Hematopoietic multipotent progenitor cell (in vitro differentiated cells): ENCODE data around the gene VASP. TPM values are rescaled to one million over a fixed set of nuclear protein-coding genes. Genes with fewer than 3 reads are reported as not detected.

ENCODE experiments used
- DNase-seq, 3 donors: peaks; one replicate each; pipeline ENCODE4 v3.0.0-alpha.2; 2011 to 2015; ENCODE audit warnings: low read depth in 2 of 3, low spot score in 2 of 3
- total RNA-seq: library from RNA; depleted of rRNA; stranded (reverse); fragments of >200 nt; gene quantifications from one replicate; pipeline ENCODE4 v1.2.3, GENCODE V29; 2012

VASP gene
- total RNA-seq: 116 TPM

DNA sequence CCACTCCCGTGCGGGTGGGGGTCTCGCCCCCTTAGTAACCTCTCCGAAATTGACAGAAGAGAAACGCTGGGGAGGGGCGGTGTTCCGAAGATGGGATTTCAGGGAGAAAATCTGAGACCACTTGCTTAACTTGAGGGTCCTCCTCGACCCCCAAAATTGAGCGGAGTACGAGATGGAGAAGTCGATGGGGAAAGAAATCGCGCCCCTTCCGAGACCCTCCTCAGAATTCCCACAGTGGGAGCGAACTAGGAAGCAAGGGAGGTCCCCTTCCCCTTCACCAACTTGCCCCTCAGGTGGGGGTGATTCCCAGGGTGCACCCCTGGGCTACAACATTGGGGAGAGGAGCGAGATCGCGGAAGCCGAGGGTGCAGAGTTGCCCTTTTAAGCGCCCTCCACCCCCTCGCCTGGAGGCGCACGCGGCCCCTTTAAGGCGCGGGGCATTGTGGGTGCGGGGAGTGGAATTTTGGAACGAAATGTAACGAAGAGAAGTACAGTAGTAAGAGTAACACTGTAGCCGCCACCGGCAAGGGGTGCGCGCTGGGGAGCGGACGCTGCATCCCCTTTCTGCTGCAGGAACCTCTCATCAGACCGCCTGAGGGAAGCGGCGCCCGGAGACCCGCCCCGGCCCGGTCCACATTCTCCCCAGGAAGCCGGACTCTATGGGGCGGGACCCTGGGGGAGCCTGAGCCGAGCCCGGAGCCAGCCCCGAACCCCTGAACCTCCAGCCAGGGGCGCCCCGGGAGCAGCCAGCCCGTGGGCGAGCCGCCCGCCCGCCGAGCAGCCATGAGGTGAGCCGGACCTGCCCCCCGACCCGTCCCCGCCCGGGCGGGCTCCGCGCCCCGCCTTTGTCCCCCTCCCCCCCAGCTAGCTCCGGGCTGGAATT, at the start of gene VASP:
Gene VASP, plus strand, starts transcription at position 491 of the 883 bp plus-strand sequence. Its CDS starts 293 bp downstream, at position 784.
- peak; percentile 74 to 95 (median 90) for DNase-seq

DNA sequence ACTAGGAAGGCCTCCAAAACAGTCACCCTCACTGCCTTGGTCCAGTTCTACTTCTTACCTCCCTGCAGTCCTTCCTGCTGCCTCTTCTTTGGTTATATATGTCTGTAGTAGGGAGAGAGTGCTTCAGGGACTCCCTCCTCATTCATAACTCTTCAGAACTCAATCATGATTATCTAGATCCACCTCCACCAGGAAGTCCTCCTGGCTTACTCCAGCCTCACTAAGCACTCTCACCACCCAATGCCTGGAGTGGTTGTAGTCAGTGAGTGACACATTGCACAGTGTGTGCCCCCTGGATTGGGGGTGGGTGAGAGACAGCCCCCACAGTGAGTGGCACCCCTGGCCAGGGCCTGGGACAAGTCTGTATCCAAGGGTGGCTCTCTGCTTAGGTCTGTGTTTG, 49.5 kb upstream of the VASP start:
- no peak for DNase-seq

DNA sequence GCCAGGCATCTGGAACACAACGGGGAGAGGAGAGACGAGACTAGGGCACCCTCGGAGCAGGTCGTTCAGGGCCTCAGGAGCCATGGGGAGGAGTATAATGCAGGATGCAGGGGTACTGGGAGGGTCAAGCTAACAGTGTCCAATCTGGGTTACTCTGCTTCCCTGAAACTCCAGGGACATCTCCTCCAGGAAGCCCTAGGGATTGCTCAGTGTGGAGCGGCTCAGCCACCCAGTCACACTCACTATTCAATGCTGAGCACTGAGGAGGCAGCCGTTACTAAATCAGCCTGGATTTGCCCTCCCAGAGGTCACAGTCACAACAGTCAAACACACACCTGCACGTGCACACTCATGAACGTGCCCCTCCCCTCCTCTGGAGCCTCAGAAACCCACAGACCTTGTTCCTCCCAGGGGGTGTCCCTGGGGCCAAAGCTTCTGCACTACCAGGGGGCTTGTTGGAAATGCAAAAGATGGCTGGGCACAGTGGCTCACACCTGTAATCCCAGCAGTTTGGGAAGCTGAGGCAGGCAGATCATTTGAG, 46.4 kb upstream of the VASP start:
- no peak for DNase-seq

DNA sequence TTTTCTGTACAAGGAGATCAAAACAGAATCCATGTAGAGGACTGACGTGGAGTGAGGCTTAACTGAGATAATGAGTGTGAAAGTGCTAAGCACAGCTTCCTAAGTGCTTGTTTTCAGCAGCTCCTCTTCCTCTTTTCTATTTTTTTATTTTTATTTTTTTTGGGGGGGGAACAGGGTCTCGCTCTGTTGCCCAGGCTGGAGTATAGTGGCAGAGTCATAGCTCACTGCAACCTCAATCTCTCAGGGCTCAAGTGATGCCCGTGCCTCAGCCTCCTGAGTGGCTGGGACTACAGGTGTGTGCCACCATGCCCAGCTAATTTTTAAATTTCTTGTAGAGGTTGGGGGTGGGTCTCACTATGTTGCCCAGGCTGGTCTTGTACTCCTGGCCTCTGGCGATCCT, 45.1 kb upstream of the VASP start:
- DNase-seq: no peak

DNA sequence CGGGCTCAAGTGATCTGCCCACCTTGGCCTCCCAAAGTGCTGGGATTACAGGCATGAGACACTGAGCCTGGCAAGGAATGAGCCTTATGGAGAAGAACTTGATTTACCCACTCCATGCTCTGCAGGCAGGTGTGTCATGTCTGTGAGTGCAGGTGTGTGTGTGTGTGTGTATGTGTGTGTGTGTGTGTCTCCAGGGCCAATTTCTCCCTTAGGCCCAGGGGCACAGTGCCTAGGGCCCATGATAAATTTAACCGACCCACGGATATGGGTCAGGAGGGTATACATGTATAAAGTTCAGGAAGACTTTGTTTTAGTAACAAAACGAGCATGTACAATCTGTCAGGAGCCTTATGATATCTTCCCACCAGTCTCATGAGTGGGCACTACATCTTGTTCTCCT, 44.0 kb upstream of the VASP start:
- no peak for DNase-seq

DNA sequence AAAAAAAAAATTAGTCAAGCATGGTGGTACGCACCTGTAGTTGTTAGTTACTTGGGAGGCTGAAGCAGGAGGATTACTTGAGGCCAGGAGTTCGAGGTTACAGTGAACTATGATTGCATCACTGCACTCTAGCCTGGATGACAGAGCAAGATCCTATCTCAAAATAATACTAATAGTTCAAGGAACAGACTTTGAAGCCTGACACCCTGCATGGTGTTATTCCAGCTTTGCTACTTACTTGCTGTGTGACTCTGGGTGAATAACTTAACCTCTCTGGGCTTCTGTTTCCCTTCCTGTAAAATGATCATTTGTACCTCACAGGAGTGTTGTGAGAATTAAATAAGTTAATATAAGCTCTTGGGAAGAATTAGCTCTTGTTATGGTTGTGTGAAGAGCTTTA, 43.0 kb upstream of the VASP start:
- DNase-seq: no peak

DNA sequence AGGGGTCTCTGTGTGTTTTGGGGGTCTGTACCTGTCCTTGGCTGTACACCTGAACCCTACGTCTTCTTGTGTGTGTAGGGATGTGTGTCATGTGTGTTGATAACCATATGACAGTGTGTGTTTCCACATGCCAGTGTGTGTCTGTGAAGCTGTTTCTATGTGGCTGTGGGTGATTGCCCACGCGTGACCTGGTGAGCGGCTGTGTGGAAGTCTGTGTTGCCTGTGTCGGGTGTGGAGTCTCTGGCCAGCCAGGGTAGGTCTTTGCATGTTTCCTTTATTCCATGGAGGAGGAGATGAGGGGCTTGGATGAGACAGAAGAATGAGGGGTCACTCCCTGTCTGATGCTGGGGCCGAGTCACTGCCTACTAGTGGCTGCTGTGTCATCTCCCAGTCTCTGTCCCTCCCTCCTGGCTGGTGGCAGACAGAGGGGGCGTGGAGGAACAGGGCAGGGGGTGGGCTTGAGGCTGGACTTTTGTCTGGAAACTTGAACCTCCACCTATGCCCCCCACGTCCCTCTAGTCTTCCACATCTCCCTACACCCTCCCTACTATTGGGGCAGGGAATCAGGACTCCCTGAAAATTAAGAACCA, 42.3 kb upstream of the VASP start:
- DNase-seq: peak in 1 of 3 donors; percentile 21

DNA sequence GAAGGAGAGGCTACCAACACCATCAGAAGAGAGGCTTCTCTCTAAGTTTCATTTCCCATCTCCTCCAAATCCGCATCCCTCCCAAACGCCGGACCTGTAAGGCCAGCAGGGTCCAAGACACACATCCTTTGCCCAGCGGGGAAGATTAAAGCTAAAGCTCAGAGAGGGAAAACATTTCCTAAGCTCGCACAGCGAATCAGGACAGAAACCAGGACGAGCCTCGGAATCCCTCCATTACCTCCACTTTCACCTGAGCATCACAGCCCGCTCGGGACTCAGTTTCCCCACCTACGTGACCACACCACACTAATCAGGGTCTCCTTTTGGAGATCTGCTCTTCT, 40.2 kb upstream of the VASP start:
- no peak for DNase-seq

DNA sequence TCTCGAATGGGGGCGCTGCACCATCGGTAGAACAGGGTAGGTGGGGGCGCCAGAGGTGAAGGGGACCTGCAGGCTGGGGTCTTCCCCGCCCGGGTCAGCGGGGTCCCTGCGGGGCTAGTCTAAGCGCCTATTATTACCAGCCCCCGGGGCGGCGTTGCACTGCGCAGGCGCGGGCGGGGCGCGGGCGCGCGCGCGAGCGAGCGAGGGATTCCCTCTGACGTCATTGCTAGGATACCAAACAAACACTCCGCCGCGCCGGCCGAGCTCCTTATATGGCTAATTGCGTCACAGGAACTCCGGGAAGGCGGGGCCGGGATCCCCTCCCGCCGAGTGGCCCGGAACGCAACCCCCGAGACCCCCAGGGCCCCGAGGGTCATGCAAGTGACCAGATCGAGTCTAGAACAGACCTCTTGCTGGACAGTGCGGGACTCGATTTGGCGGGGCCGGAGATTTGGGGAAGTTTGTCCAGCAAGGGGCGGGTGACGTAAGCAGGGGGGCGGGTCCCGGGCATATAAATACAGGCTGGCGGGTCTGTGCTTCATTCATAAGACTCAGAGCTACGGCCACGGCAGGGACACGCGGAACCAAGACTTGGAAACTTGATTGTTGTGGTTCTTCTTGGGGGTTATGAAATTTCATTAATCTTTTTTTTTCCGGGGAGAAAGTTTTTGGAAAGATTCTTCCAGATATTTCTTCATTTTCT, 39.7 kb upstream of the VASP start, which contains the start of gene FOSB:
Gene FOSB, plus strand, starts transcription at position 541 of the 703 bp plus-strand sequence. CDS start 591 bp downstream, outside the sequence.
- DNase-seq: peak; percentile 95 to 98 (median 98)

DNA sequence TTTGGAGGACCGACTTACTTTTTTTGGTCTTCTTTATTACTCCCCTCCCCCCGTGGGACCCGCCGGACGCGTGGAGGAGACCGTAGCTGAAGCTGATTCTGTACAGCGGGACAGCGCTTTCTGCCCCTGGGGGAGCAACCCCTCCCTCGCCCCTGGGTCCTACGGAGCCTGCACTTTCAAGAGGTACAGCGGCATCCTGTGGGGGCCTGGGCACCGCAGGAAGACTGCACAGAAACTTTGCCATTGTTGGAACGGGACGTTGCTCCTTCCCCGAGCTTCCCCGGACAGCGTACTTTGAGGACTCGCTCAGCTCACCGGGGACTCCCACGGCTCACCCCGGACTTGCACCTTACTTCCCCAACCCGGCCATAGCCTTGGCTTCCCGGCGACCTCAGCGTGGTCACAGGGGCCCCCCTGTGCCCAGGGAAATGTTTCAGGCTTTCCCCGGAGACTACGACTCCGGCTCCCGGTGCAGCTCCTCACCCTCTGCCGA, 39.1 kb upstream of the VASP start:
- no peak for DNase-seq

DNA sequence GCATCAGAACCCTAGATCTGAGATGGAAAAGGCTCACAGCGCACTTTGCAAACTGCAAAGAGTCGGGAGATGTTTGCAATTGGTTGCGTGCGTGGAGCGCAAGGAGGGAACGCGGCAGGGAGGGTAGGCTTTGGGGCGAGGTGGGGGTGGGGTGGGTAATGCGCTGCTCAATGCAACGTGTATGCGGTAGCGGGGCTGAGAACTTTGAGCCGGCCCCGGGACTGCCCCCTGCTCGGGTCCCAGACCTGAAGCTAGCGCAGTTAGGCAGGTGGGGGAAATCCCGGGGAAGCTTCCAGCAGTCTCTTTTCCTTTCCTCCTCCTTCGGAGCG, 38.5 kb upstream of the VASP start:
- no peak for DNase-seq

DNA sequence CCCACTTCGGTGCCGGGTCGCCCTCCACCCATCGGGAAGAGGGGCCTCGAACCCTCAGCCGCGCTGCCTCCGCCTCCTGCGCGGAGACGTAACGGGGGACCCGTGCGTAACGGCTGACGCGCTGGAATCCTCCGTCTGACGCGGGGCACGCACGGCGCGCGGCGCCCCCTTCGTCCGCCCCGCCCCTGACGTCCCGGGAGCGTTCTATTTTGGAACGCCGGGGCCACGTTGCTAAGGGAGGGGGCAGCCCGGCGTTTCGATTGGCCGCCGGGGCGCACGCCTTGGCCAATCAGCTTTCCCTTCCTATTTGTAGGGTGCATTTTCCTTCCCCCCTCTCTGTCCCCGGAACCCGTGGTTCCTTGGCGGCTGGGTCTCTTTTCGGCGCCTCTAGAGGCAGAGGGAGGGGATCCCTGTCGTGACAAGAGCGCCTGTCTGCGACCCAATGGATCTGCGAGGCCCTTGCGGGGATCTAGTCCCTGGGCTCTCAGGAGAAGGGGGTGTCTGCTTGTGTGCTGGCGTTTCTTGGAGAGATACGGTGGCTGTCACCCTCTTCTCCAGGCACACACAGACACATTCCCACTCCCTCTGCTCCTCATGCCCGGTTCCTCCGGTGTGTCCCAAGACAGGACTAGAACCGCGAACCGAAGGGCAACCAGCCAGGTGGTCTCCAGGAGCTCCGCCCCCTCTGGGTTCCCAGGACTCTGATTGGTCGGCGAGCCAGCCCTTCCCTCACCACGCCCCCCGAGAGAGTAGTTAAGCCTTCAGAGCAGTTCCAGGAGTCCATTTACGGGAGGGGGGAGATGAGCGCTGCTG, 37.9 kb upstream of the VASP start:
- DNase-seq: peak in 2 of 3 donors; percentile 84 to 93

DNA sequence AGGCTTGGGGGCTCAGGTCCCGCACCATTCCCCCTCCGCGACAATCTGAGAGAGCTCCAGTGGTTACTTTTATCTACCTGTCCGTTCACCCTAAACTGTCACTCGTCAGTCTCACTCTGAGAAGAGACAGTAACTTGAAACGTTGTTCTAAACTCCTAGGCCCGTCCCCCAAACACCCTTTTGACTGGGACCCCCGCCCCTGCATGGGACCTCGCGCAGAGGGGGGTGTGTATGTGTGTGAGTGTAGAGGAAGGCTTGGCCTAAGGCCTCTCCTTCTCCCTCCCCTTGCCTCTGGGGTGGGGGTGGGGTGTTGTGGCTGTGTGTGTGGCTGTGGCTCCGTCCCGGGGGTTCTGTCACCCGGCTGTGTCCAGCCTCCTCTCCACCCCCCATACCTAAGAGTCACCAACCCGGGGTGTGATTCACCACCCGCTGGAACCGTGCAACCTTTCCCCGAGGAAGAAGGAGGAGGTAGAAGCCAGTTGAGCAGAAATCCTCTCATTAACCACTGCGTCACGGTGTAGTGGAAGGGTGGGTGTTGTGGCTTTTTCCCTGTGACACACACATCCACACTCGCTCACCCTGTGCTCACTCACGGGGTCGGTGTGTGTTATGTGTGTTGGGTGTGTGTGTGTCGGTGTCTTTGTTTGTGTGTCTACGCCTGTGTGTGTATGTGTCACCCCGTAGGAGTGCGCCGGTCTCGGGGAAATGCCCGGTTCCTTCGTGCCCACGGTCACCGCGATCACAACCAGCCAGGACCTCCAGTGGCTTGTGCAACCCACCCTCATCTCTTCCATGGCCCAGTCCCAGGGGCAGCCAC, 37.1 kb upstream of the VASP start:
- peak in 1 of 3 donors; percentile 47 for DNase-seq

DNA sequence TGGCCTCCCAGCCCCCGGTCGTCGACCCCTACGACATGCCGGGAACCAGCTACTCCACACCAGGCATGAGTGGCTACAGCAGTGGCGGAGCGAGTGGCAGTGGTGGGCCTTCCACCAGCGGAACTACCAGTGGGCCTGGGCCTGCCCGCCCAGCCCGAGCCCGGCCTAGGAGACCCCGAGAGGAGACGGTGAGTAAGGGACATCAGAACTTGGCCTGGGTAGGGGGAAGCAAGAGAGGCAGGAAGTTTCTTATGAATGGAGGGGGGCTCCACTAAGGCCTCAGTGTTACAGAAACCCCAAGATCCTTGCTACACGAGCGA, 36.6 kb upstream of the VASP start:
- no peak for DNase-seq

DNA sequence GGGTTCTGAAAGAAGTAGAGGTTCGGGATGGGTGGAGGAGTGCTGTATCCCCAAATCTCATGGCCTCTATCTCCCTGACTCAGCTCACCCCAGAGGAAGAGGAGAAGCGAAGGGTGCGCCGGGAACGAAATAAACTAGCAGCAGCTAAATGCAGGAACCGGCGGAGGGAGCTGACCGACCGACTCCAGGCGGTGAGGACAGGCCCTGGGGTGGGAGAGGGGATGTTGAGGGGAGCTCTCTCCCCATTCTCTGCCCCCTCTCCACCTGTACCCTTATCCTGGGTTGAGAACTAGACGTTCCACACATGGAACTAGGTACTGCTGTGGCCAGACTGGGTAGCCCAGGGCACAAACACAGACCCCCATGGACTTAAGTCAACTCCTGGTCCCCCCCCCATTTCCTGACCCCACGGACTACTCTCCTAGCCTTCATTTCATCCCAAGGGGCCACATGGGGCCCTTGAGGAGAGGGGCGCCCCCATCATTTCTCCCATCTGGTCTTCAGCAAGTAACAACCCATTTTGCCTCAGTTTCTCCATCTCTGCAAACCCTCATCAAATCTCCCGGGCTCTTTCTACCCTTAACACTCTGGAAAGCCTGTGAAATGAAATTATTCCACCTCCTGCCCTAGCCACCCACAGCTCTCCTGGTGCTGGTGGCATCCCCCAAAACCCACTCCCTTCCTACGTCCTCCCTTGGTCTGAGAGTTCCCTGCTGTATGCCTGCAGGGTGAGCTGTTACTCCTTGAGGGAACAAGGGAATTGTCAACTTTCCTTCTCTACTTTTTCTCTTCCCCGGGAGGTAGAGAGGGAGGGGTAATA, 36.0 kb upstream of the VASP start:
- DNase-seq: no peak

DNA sequence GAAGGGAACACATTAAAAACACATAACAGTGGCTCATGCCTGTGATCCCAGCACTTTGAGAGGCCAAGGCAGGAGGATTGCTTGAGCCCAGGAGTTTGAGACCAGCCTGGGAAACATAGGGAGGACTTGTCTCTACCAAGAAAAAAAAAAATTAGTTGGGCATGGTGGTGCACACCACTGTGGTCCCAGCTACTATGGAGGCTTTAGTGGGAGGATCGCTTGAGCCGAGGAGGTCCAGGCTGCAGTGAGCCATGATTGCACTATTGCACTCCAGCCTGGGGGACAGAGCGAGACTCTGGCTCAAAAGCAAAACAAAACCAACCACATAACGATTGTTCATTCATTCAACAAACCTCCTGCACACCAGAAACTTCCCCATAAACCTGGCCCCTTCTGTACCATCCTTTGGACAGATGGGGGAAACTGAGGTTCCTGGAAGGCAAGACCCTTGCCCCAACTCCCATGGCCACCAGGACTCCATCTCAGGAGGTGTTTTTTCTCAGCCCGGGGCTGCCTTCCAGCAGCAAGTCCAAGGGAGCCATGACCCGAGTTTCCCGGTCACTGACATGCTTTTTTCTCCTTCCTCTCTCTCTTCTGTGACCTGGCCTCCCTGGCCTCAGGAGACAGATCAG, 35.2 kb upstream of the VASP start:
- peak in 1 of 3 donors; percentile 35 for DNase-seq

DNA sequence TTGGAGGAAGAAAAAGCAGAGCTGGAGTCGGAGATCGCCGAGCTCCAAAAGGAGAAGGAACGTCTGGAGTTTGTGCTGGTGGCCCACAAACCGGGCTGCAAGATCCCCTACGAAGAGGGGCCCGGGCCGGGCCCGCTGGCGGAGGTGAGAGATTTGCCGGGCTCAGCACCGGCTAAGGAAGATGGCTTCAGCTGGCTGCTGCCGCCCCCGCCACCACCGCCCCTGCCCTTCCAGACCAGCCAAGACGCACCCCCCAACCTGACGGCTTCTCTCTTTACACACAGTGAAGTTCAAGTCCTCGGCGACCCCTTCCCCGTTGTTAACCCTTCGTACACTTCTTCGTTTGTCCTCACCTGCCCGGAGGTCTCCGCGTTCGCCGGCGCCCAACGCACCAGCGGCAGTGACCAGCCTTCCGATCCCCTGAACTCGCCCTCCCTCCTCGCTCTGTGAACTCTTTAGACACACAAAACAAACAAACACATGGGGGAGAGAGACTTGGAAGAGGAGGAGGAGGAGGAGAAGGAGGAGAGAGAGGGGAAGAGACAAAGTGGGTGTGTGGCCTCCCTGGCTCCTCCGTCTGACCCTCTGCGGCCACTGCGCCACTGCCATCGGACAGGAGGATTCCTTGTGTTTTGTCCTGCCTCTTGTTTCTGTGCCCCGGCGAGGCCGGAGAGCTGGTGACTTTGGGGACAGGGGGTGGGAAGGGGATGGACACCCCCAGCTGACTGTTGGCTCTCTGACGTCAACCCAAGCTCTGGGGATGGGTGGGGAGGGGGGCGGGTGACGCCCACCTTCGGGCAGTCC, 34.5 kb upstream of the VASP start:
- DNase-seq: peak in 2 of 3 donors; percentile 33 to 50

DNA sequence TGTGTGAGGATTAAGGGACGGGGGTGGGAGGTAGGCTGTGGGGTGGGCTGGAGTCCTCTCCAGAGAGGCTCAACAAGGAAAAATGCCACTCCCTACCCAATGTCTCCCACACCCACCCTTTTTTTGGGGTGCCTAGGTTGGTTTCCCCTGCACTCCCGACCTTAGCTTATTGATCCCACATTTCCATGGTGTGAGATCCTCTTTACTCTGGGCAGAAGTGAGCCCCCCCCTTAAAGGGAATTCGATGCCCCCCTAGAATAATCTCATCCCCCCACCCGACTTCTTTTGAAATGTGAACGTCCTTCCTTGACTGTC, 34.0 kb upstream of the VASP start:
- no peak for DNase-seq
